Measurements from ENCODE around the gene PDCL3. TPM values are rescaled to one million over a fixed set of nuclear protein-coding genes. Genes with fewer than 3 reads are reported as not detected.

The PDCL3 gene
- total RNA-seq, 4 donors from 2014 or later: 20.8 to 22.9 (median 21.7) TPM

- Histone ChIP-seq H3K9me3 (no peaks in the 10 kb centered on the region), H3K27ac (no peak overlapping the region), H3K27me3 (no peaks in the 10 kb centered on the region), H3K36me3 (peaks cover 87% of the 10 kb centered on the region), H3K4me3 (no peak overlapping the region), H3K4me1 (no peaks in the 10 kb centered on the region)
- 83% methylated on average over 9 of the region's 9 CpGs for WGBS
- DNase-seq (ENCODE audit: low spot score in 2 of 2): peak in 1 of 2 donors; percentile 11
- TF ChIP-seq POLR2A (IDR thresholded peaks at IDR 0.05) (no peak), EP300 (IDR thresholded peaks at IDR 0.05) (no peak), POLR2AphosphoS5 (IDR thresholded peaks at IDR 0.05) (no peak), CTCF (IDR thresholded peaks at IDR 0.05) (no peak)
Observed at GRCh38 chr2:100571668-100572067, 8.9 kb downstream of the PDCL3 start.

GRCh38 chr2:100577777-100578176 is 15.0 kb downstream of the PDCL3 start:
- Histone ChIP-seq H3K4me1 (no peaks in the 10 kb centered on the region), H3K4me3 (no peak overlapping the region), H3K27me3 (no peaks in the 10 kb centered on the region), H3K27ac (no peak overlapping the region), H3K36me3 (peaks cover 34% of the 10 kb centered on the region), H3K9me3 (no peaks in the 10 kb centered on the region)
- no peak for DNase-seq (ENCODE audit: low spot score in 2 of 2)
- WGBS: 51% methylated on average over 3 of the region's 3 CpGs
- TF ChIP-seq CTCF (IDR thresholded peaks at IDR 0.05) (no peak), EP300 (IDR thresholded peaks at IDR 0.05) (no peak), POLR2A (IDR thresholded peaks at IDR 0.05) (no peak), POLR2AphosphoS5 (IDR thresholded peaks at IDR 0.05) (no peak)

- Histone ChIP-seq H3K36me3 (peaks cover 11% of the 10 kb centered on the region), H3K27me3 (no peaks in the 10 kb centered on the region), H3K4me1 (no peaks in the 10 kb centered on the region), H3K9me3 (no peaks in the 10 kb centered on the region), H3K4me3 (no peak overlapping the region), H3K27ac (peak overlapping the region; percentile 41)
- DNase-seq (ENCODE audit: low spot score in 2 of 2): no peak
- TF ChIP-seq POLR2AphosphoS5 (IDR thresholded peaks at IDR 0.05): no peak
- peak in 1 of 2 donors; percentile 13 for TF ChIP-seq POLR2A (IDR thresholded peaks at IDR 0.05)
- no peak for TF ChIP-seq EP300 (IDR thresholded peaks at IDR 0.05)
- no peak for TF ChIP-seq CTCF (IDR thresholded peaks at IDR 0.05)
- WGBS: 89% methylated on average over 15 of the region's 15 CpGs
Observed at GRCh38 chr2:100580367-100581276, 17.8 kb downstream of the PDCL3 start.

- H3K36me3 ChIP-seq: peaks cover 5% of the 10 kb centered on the region
- TF ChIP-seq POLR2A (IDR thresholded peaks at IDR 0.05) (no peak), POLR2AphosphoS5 (IDR thresholded peaks at IDR 0.05) (no peak), CTCF (IDR thresholded peaks at IDR 0.05) (no peak), EP300 (IDR thresholded peaks at IDR 0.05) (no peak)
- WGBS: 90% methylated on average over 1 of the region's 1 CpG
- H3K27me3 ChIP-seq: no peaks in the 10 kb centered on the region
- no peaks in the 10 kb centered on the region for H3K9me3 ChIP-seq
- H3K4me3 ChIP-seq: no peak overlapping the region
- no peaks in the 10 kb centered on the region for H3K4me1 ChIP-seq
- no peak for DNase-seq (ENCODE audit: low spot score in 2 of 2)
- H3K27ac ChIP-seq: peak overlapping the region; percentile 41
Observed at GRCh38 chr2:100581277-100581612, 18.5 kb downstream of the PDCL3 start.

GRCh38 chr2:100584816-100585215 is 22.0 kb downstream of the PDCL3 start:
- H3K4me3 ChIP-seq: no peak overlapping the region
- 56% methylated on average over 3 of the region's 3 CpGs for WGBS
- DNase-seq (ENCODE audit: low spot score in 2 of 2): no peak
- TF ChIP-seq CTCF (IDR thresholded peaks at IDR 0.05) (no peak), POLR2AphosphoS5 (IDR thresholded peaks at IDR 0.05) (no peak), EP300 (IDR thresholded peaks at IDR 0.05) (no peak), POLR2A (IDR thresholded peaks at IDR 0.05) (no peak)
- no peaks in the 10 kb centered on the region for H3K9me3 ChIP-seq
- H3K27ac ChIP-seq: no peak overlapping the region
- no peaks in the 10 kb centered on the region for H3K4me1 ChIP-seq
- H3K27me3 ChIP-seq: no peaks in the 10 kb centered on the region
- H3K36me3 ChIP-seq: no peaks in the 10 kb centered on the region
